GM18505 (cell line): Measurements from ENCODE around the gene NOP9.

Experiments
- ATAC-seq: cut with Tn5 transposase; IDR thresholded peaks from one replicate; pipeline ENCODE4 v1.9.1; 2021; ENCODE audit not compliant: unreplicated experiment
- POLR2A ChIP-seq: IDR thresholded peaks from 4 replicates; pipeline ENCODE4 v1.6.1; 2011; ENCODE audit warnings: borderline replicate concordance; ENCODE audit not compliant: insufficient read depth, insufficient read length; ENCODE audit errors: extremely low read depth

The NOP9 gene

DNA sequence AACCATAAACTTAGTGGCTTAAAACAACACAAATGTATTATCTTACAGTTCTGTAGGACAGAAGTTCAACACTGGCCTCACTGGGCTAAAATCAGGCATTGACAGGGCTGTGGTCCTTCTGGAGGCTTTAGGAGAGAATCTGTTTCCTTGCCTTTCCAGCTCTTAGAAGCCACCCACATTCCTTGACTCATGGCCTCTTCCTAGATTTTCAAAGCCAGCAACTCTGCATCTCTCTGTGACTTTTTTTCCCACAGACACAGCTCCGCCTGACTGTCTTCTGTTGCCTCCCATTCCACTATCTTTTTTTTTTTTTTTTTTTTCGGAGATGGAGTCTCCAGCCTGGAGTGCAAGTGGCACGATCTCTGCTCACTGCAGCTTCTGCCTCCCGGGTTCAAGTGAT lies 56.6 kb downstream of the NOP9 start:
- TF ChIP-seq POLR2A, result no peak
- no peak for ATAC-seq
